Endothelial cell of umbilical vein (primary cell): Measurements from ENCODE around the gene GTPBP10. TPM values are rescaled to one million over a fixed set of nuclear protein-coding genes. Genes with fewer than 3 reads are reported as not detected.

Source experiments
- BruUV-seq: library from RNA; stranded (reverse); fragments of 400-500 nt; replicated peaks from 2 replicates; lab custom pipeline; 2021; lab: Mats Ljungman, UMichigan
- CTCF ChIA-PET: fragments of 300-600, 350-600 bp; sonication (Branson Sonifier 250); formaldehyde crosslinking; loops from one replicate; lab custom pipeline; 2021; ENCODE audit warnings: antibody characterized with exemption, inconsistent platforms; lab: Charles Lee
- POLR2A ChIA-PET: fragments of 300-600, 350-600 bp; sonication (Branson Sonifier 250); formaldehyde crosslinking; loops from one replicate; lab custom pipeline; 2021; ENCODE audit warnings: antibody characterized with exemption, inconsistent platforms; lab: Charles Lee
- DNase-seq: peaks from one replicate; pipeline ENCODE4 v3.0.0-alpha.2; 2011; ENCODE audit warnings: low read depth, low spot score
- FAIRE-seq: peaks from 2 replicates; lab custom pipeline; 2011; peaks lifted over from hg19 to GRCh38; lab: Jason Lieb, UNC
- H2AFZ ChIP-seq: 2 replicates; pipeline ENCODE4 v1.6.0; 2012; ENCODE audit warnings: low read depth, low read length, control low read depth, inconsistent platforms
- H3K27ac ChIP-seq: 2 replicates; pipeline ENCODE4 v1.5.1; 2011; ENCODE audit warnings: low read depth, mild to moderate bottlenecking, control low read depth, low read length, moderate library complexity; ENCODE audit not compliant: insufficient read depth
- H3K27me3 ChIP-seq, 2 experiments: 2 replicates each; pipeline versions ENCODE4 v1.6.0 to v1.6.1; 2011; ENCODE audit warnings: low read length in 2 of 2, mixed read lengths in 1 of 2; ENCODE audit not compliant: control insufficient read depth in 2 of 2, insufficient read depth in 2 of 2
- H3K36me3 ChIP-seq, 2 experiments: 2 replicates in 1 of 2; 3 replicates in 1 of 2; pipeline ENCODE4 v1.5.1; 2011; ENCODE audit warnings: low read length in 2 of 2, mild to moderate bottlenecking in 1 of 2, moderate library complexity in 1 of 2; ENCODE audit not compliant: control insufficient read depth in 2 of 2, insufficient read depth in 2 of 2; ENCODE audit errors: extremely low read depth in 1 of 2
- H3K4me1 ChIP-seq: 3 replicates; pipeline ENCODE4 v1.5.1; 2011; ENCODE audit warnings: mild to moderate bottlenecking, low read length; ENCODE audit not compliant: control insufficient read depth, insufficient read depth; ENCODE audit errors: extremely low read depth
- H3K4me2 ChIP-seq: 2 replicates; pipeline ENCODE4 v1.6.1; 2011; ENCODE audit warnings: low read length, control low read depth, mixed read lengths; ENCODE audit not compliant: insufficient read depth
- H3K4me3 ChIP-seq, 3 experiments: fragments of 200-600 bp in 1 of 3; sonication (generic), shearing (Covaris generic) in 1 of 3; replicated peaks in 1 of 3; 2 replicates each; pipeline ENCODE4 v1.5.1; 2011 to 2016; ENCODE audit warnings: control low read depth in 3 of 3, low read length in 3 of 3, mild to moderate bottlenecking in 2 of 3, inconsistent platforms in 1 of 3, low read depth in 1 of 3, moderate library complexity in 1 of 3; ENCODE audit not compliant: insufficient read depth in 1 of 3
- H3K79me2 ChIP-seq: 2 replicates; pipeline ENCODE4 v1.6.0; 2012; ENCODE audit warnings: low read length, inconsistent platforms; ENCODE audit not compliant: control insufficient read depth, insufficient read depth
- H3K9ac ChIP-seq: replicated peaks from 2 replicates; pipeline ENCODE3; 2011; ENCODE audit warnings: low read length, control low read depth; ENCODE audit not compliant: insufficient read depth; ENCODE audit errors: extremely low read depth
- H3K9me1 ChIP-seq: replicated peaks from 3 replicates; pipeline ENCODE4 v1.6.0; 2011; ENCODE audit warnings: mild to moderate bottlenecking, low read length; ENCODE audit not compliant: control insufficient read depth, insufficient read depth; ENCODE audit errors: extremely low read depth
- H3K9me3 ChIP-seq: replicated peaks from 2 replicates; pipeline ENCODE4 v1.5.1; 2012; ENCODE audit warnings: low read length, inconsistent platforms; ENCODE audit not compliant: control insufficient read depth, insufficient read depth
- H4K20me1 ChIP-seq: replicated peaks from 2 replicates; pipeline ENCODE3; 2011; ENCODE audit warnings: mild to moderate bottlenecking, low read length; ENCODE audit not compliant: control insufficient read depth, insufficient read depth; ENCODE audit errors: extremely low read depth
- EZH2 ChIP-seq: IDR thresholded peaks from 2 replicates; pipeline ENCODE4 v1.6.1; 2012; ENCODE audit warnings: borderline replicate concordance, low read depth, mild to moderate bottlenecking, moderate library complexity, low read length, inconsistent platforms; ENCODE audit not compliant: severe bottlenecking
- FOS ChIP-seq: IDR thresholded peaks from 2 replicates; pipeline ENCODE4 v1.6.1; 2011; ENCODE audit warnings: mild to moderate bottlenecking, low read length, moderate library complexity, borderline replicate concordance; ENCODE audit not compliant: insufficient read depth
- GATA2 ChIP-seq: IDR thresholded peaks from 2 replicates; pipeline ENCODE4 v1.7.0; 2011; ENCODE audit warnings: low read depth, mild to moderate bottlenecking, moderate library complexity, mixed read lengths, low read length; ENCODE audit not compliant: insufficient read length, insufficient read depth
- JUN ChIP-seq: IDR thresholded peaks from 2 replicates; pipeline ENCODE4 v1.6.1; 2011; ENCODE audit warnings: borderline replicate concordance, low read depth; ENCODE audit not compliant: insufficient read length, insufficient read depth
- MAX ChIP-seq: IDR thresholded peaks from 2 replicates; pipeline ENCODE4 v1.6.1; 2011; ENCODE audit not compliant: insufficient read depth, insufficient read length
- MYC ChIP-seq: IDR thresholded peaks from one replicate; pipeline ENCODE4 v1.6.1; 2011; ENCODE audit warnings: mild to moderate bottlenecking, low read depth, low read length
- POLR2A ChIP-seq: IDR thresholded peaks from 2 replicates; pipeline ENCODE4 v1.6.1; 2012; ENCODE audit warnings: low read depth, mild to moderate bottlenecking, control low read depth, low read length
- POLR2AphosphoS5 ChIP-seq: IDR thresholded peaks from 2 replicates; pipeline ENCODE4 v1.6.1; 2012; ENCODE audit warnings: low read depth, mild to moderate bottlenecking, control low read depth, low read length, moderate library complexity; ENCODE audit not compliant: insufficient read depth
- dilution Hi-C: fragments of 300-500 bp; cut with MboI; formaldehyde crosslinking; loops from one replicate; pipeline ENCODE4 v1.15.0; 2019; ENCODE audit warnings: low sequenced_read_pairs; ENCODE audit not compliant: extremely low pct_ligation_motif_present
- intact Hi-C: fragments of 100-400 bp; cut with micrococcal nuclease; formaldehyde crosslinking; loops from one replicate; pipeline ENCODE4 v1.10.0; 2022
- polyA plus RNA-seq, 4 experiments: library from polyadenylated mRNA; depleted of rRNA in 3 of 4; stranded (reverse) in 3 of 4; unstranded in 1 of 4; fragments of >200 nt; gene quantifications; 2 replicates each; pipeline versions ENCODE4 v1.2.1 to v1.2.3, GENCODE V29; 2011 to 2012; ENCODE audit warnings: missing spikeins in 1 of 4
- total RNA-seq: library from RNA; stranded (reverse); gene quantifications from 2 replicates; pipeline ENCODE4 v1.2.3, GENCODE V29; 2021
- TF ChIP-seq, protein P1 (sequence below), 2 donors: IDR thresholded peaks; 1 replicate in 1 of 2; 2 replicates in 1 of 2; pipeline ENCODE4 v1.5.1; 2011; ENCODE audit warnings: low read length in 2 of 2, mild to moderate bottlenecking in 2 of 2, moderate library complexity in 2 of 2, control low read depth in 1 of 2, inconsistent platforms in 1 of 2, low read depth in 1 of 2; ENCODE audit not compliant: insufficient read depth in 1 of 2; ENCODE audit errors: extremely low read depth in 1 of 2

Gene GTPBP10
- total and polyA plus RNA-seq, 2 donors (not counting 3 experiments of a cell fraction or from before 2014, with no cell fraction given), result 3.5 to 16.7 TPM

- TF ChIP-seq EZH2, result no peak
- TF ChIP-seq JUN, result peak; percentile 99
- TF ChIP-seq POLR2A, result no peak
- no peak for TF ChIP-seq MAX
- peak; percentile 75 for TF ChIP-seq POLR2AphosphoS5
- peak; percentile 92 for TF ChIP-seq FOS
- peak; percentile 77 for TF ChIP-seq GATA2
- no peak for TF ChIP-seq MYC
- TF ChIP-seq, protein P1, sequence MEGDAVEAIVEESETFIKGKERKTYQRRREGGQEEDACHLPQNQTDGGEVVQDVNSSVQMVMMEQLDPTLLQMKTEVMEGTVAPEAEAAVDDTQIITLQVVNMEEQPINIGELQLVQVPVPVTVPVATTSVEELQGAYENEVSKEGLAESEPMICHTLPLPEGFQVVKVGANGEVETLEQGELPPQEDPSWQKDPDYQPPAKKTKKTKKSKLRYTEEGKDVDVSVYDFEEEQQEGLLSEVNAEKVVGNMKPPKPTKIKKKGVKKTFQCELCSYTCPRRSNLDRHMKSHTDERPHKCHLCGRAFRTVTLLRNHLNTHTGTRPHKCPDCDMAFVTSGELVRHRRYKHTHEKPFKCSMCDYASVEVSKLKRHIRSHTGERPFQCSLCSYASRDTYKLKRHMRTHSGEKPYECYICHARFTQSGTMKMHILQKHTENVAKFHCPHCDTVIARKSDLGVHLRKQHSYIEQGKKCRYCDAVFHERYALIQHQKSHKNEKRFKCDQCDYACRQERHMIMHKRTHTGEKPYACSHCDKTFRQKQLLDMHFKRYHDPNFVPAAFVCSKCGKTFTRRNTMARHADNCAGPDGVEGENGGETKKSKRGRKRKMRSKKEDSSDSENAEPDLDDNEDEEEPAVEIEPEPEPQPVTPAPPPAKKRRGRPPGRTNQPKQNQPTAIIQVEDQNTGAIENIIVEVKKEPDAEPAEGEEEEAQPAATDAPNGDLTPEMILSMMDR (IDR thresholded peaks at IDR 0.05; ENCODE audit: extremely low read depth in 1 of 2, insufficient read depth in 1 of 2, low read depth in 1 of 2, low read length in 2 of 2), result no peak
- no TSS peak for BruUV-seq
- peaks cover 11% of the 10 kb centered on the region for H3K4me1 ChIP-seq
- H3K9me3 ChIP-seq, result no peaks in the 10 kb centered on the region
- peak; percentile 76 for FAIRE-seq
- no peaks in the 10 kb centered on the region for H3K36me3 ChIP-seq
- dilution Hi-C loops, result no loop called here
- no peak overlapping the region for H3K9ac ChIP-seq
- peak; percentile 80 for DNase-seq
- intact Hi-C loops, result loop anchor here (1.0 to 5.0 kb wide), 6 partner anchors 8 to 257 kb away; partner anchors contain the start of genes CLDN12, GTPBP10 and STEAP1
- H3K4me3 ChIP-seq, result no peak overlapping the region
- peaks cover 12% of the 10 kb centered on the region for H4K20me1 ChIP-seq
- ChIA-PET CTCF (interaction anchor here (0.7 to 2.7 kb wide), 14 partner anchors 9 to 259 kb away, joined by 3 to 29 read pairs (median 4); partner anchors contain the start of genes FAM237B, GTPBP10, STEAP1 and STEAP2), POLR2A (no interaction called here)
- no peaks in the 10 kb centered on the region for H3K79me2 ChIP-seq
- H3K4me2 ChIP-seq, result peak overlapping the region; percentile 53
- no peaks in the 10 kb centered on the region for H3K9me1 ChIP-seq
- H3K27me3 ChIP-seq, result peaks cover 4 to 17% of the 10 kb centered on the region in 2 experiments
- H2AFZ ChIP-seq, result no peak overlapping the region
- no peak overlapping the region for H3K27ac ChIP-seq
Measured at GRCh38 chr7:90411510-90411909, 65.0 kb downstream of the GTPBP10 start.
